NCI-H524 treated with DMSO at 0.1 percent for 48 hours (cell line): ENCODE data around the gene UBE3D.
"Not testable (repeated sequence)": the region's sequence is repeated elsewhere in the genome, so short reads cannot be mapped to it uniquely, and the experiment has no call there.

Source experiments
- DNase-seq: peaks from one replicate; lab custom pipeline; 2025; lab: John Stamatoyannopoulos, UW

UBE3D gene

GRCh38 chr6:82872185-82872584 lies 193.5 kb downstream of the UBE3D start:
- no peak for DNase-seq

- no peak for DNase-seq
These were observed 195.0 kb downstream of the UBE3D start for GRCh38 chr6:82870582-82871172.

- no peak for DNase-seq
These were observed 196.1 kb downstream of the UBE3D start for GRCh38 chr6:82869493-82869892.

GRCh38 chr6:82867946-82868345 lies 197.7 kb downstream of the UBE3D start:
- no peak for DNase-seq

GRCh38 chr6:82866446-82866845 lies 199.2 kb downstream of the UBE3D start:
- no peak for DNase-seq

- no peak for DNase-seq
These were observed 200.2 kb downstream of the UBE3D start for GRCh38 chr6:82865461-82865860.

- DNase-seq: no peak
These were observed 201.9 kb downstream of the UBE3D start for GRCh38 chr6:82863781-82864180.

GRCh38 chr6:82862543-82862942 lies 203.1 kb downstream of the UBE3D start:
- no peak for DNase-seq

- no peak for DNase-seq
These were observed 204.5 kb downstream of the UBE3D start for GRCh38 chr6:82861121-82861520.

- DNase-seq: not testable (repeated sequence)
These were observed 209.6 kb downstream of the UBE3D start for GRCh38 chr6:82856077-82856476.

GRCh38 chr6:82852904-82853303 lies 212.7 kb downstream of the UBE3D start:
- DNase-seq: not testable (repeated sequence)

- DNase-seq: no peak
These were observed 222.3 kb downstream of the UBE3D start for GRCh38 chr6:82843291-82843885.

GRCh38 chr6:82842721-82843120 lies 222.9 kb downstream of the UBE3D start:
- no peak for DNase-seq
